GM18526 (cell line): ENCODE data around the gene CELF4.

Experiments
- POLR2A ChIP-seq: IDR thresholded peaks from 3 replicates; pipeline ENCODE4 v1.6.1; 2011; ENCODE audit not compliant: insufficient read length; ENCODE audit errors: extremely low read depth

CELF4 gene

GRCh38 chr18:37561986-37562385 lies 3.6 kb downstream of the CELF4 start:
- TF ChIP-seq POLR2A = no peak

- no peak for TF ChIP-seq POLR2A
Observed at GRCh38 chr18:37560003-37560402, 5.6 kb downstream of the CELF4 start.

- no peak for TF ChIP-seq POLR2A
Observed at GRCh38 chr18:37559194-37559593, 6.4 kb downstream of the CELF4 start.

GRCh38 chr18:37554399-37554787 lies 11.2 kb downstream of the CELF4 start:
- no peak for TF ChIP-seq POLR2A

GRCh38 chr18:37553633-37554398 lies 11.8 kb downstream of the CELF4 start:
- TF ChIP-seq POLR2A = no peak

- no peak for TF ChIP-seq POLR2A
Observed at GRCh38 chr18:37552286-37552685, 13.3 kb downstream of the CELF4 start.

- TF ChIP-seq POLR2A = no peak
Observed at GRCh38 chr18:37551846-37552245, 13.8 kb downstream of the CELF4 start.

GRCh38 chr18:37551249-37551648 lies 14.3 kb downstream of the CELF4 start:
- TF ChIP-seq POLR2A = no peak

- TF ChIP-seq POLR2A = no peak
Observed at GRCh38 chr18:37550118-37550875, 15.3 kb downstream of the CELF4 start.

GRCh38 chr18:37548679-37549289 lies 16.8 kb downstream of the CELF4 start:
- TF ChIP-seq POLR2A = no peak

- TF ChIP-seq POLR2A = no peak
Observed at GRCh38 chr18:37547196-37547827, 18.3 kb downstream of the CELF4 start.

- TF ChIP-seq POLR2A = no peak
Observed at GRCh38 chr18:37546651-37547050, 18.9 kb downstream of the CELF4 start.

- no peak for TF ChIP-seq POLR2A
Observed at GRCh38 chr18:37546272-37546537, 19.4 kb downstream of the CELF4 start.

- no peak for TF ChIP-seq POLR2A
Observed at GRCh38 chr18:37545461-37546271, 19.9 kb downstream of the CELF4 start.

GRCh38 chr18:37544713-37545112 lies 20.9 kb downstream of the CELF4 start:
- TF ChIP-seq POLR2A = no peak

- TF ChIP-seq POLR2A = no peak
Observed at GRCh38 chr18:37544217-37544616, 21.4 kb downstream of the CELF4 start.

- no peak for TF ChIP-seq POLR2A
Observed at GRCh38 chr18:37543321-37543720, 22.3 kb downstream of the CELF4 start.
